Endodermal cell (in vitro differentiated cells): ENCODE data around the gene SF3B3. TPM values are rescaled to one million over a fixed set of nuclear protein-coding genes. Genes with fewer than 3 reads are reported as not detected.
"Not testable (repeated sequence)": the region's sequence is repeated elsewhere in the genome, so short reads cannot be mapped to it uniquely, and the experiment has no call there.

Experiments used
- DNase-seq: peaks from one replicate; pipeline ENCODE4 v3.0.0-alpha.2; 2017
- H3K27ac ChIP-seq: 2 replicates; pipeline ENCODE4 v1.5.1; 2013; ENCODE audit warnings: mild to moderate bottlenecking, low read depth, low read length, moderate library complexity
- H3K27me3 ChIP-seq: 2 replicates; pipeline ENCODE4 v1.6.1; 2013; ENCODE audit warnings: mild to moderate bottlenecking, low read length, moderate library complexity; ENCODE audit not compliant: insufficient read depth, control insufficient read depth, poor library complexity, severe bottlenecking
- H3K36me3 ChIP-seq: 2 replicates; pipeline ENCODE4 v1.7.0; 2013; ENCODE audit warnings: mild to moderate bottlenecking, low read length, moderate library complexity; ENCODE audit not compliant: control insufficient read depth, insufficient read depth
- H3K4me1 ChIP-seq: one replicate; pipeline ENCODE4 v1.7.0; 2013; ENCODE audit warnings: low read length; ENCODE audit not compliant: control insufficient read depth, insufficient read depth
- H3K4me3 ChIP-seq: 2 replicates; pipeline ENCODE4 v1.5.1; 2013; ENCODE audit warnings: mild to moderate bottlenecking, low read length, moderate library complexity
- H3K9ac ChIP-seq: 2 replicates; pipeline ENCODE4 v1.6.1; 2013; ENCODE audit warnings: mild to moderate bottlenecking, low read length, moderate library complexity; ENCODE audit not compliant: poor library complexity, severe bottlenecking; ENCODE audit errors: extremely low read depth
- H3K9me3 ChIP-seq: 2 replicates; pipeline ENCODE4 v1.6.1; 2013; ENCODE audit warnings: mild to moderate bottlenecking, low read length, moderate library complexity; ENCODE audit not compliant: control insufficient read depth
- H3K27ac Mint-ChIP-seq: 2 replicates; pipeline ENCODE4 v1.8.0; 2020; ENCODE audit warnings: mixed read lengths
- H3K27me3 Mint-ChIP-seq: 2 replicates; pipeline ENCODE4 v1.8.0; 2021; ENCODE audit warnings: mild to moderate bottlenecking, mixed read lengths; ENCODE audit not compliant: insufficient read depth
- H3K36me3 Mint-ChIP-seq: 2 replicates; pipeline ENCODE4 v1.8.0; 2020; ENCODE audit warnings: low read depth, mixed read lengths
- H3K4me1 Mint-ChIP-seq: 2 replicates; pipeline ENCODE4 v1.8.0; 2020; ENCODE audit warnings: mixed read lengths
- H3K4me3 Mint-ChIP-seq: 2 replicates; pipeline ENCODE4 v1.8.0; 2020; ENCODE audit warnings: mild to moderate bottlenecking, moderate library complexity, mixed read lengths
- H3K9me3 Mint-ChIP-seq: 2 replicates; pipeline ENCODE4 v1.8.0; 2020; ENCODE audit warnings: mild to moderate bottlenecking, mixed read lengths
- CTCF ChIP-seq: fragments of 200-600 bp; sonication (generic); conservative IDR thresholded peaks from 2 replicates; pipeline ENCODE4 v1.5.0; 2021; ENCODE audit warnings: antibody characterized with exemption, mild to moderate bottlenecking
- WGBS, 2 experiments: methylation state at CpG; one replicate each; pipeline versions ENCODE4 v1.1.5 to v1.1.7; 2013; ENCODE audit warnings: missing lambda C conversion rate in 2 of 2, mixed read lengths in 1 of 2; ENCODE audit not compliant: insufficient coverage in 1 of 2, insufficient read length in 1 of 2; 5-methylcytosine and 5-hydroxymethylcytosine counted together
- total RNA-seq, 2 donors: library from RNA; stranded (reverse); fragmentation: NEBNext Ultra II Directional in 1 of 2; extraction: Animal tissue kit (Norgen Biotek cat#: 25700) in 1 of 2; gene quantifications; 2 replicates in 1 of 2; 3 replicates in 1 of 2; pipeline ENCODE4 v1.2.1, GENCODE V29; 2021

The SF3B3 gene
- total RNA-seq, 2 donors from 2014 or later, result 479 to 484 TPM

DNA sequence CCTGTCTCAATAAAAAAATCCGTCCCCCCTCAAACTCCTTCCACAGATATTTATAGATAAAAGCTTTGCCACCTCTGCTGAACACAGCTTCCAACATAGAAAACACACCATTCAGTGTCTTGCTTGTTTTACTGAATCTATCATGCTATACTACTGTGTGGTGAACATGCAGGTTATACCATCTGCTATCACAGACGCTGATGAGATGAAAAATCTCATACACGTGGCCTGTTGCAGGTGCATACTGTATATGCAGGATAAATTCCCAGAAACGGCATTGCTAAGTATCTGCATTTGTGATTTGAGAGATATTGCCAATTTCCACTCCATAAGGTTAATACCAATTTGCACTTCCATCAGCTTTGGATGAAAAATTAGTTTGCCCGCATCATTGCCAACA is 92.3 kb downstream of the SF3B3 start:
- Mint-ChIP-seq H3K27me3 (no peaks in the 10 kb centered on the region), H3K4me1 (peaks cover 42% of the 10 kb centered on the region), H3K9me3 (no peaks in the 10 kb centered on the region), H3K36me3 (peaks cover 17% of the 10 kb centered on the region), H3K4me3 (no peak overlapping the region), H3K27ac (no peak overlapping the region)
- WGBS, 2 experiments, result 77 to 94% methylated on average over 4 to 5 of the region's 5 CpGs
- Histone ChIP-seq H3K27me3 (no peaks in the 10 kb centered on the region), H3K9ac (no peak overlapping the region), H3K36me3 (peaks cover 7% of the 10 kb centered on the region), H3K4me3 (peak overlapping the region; percentile 14), H3K9me3 (peaks cover 4% of the 10 kb centered on the region), H3K4me1 (peaks cover 4% of the 10 kb centered on the region), H3K27ac (no peak overlapping the region)
- no peak for DNase-seq
- TF ChIP-seq CTCF, result no peak

DNA sequence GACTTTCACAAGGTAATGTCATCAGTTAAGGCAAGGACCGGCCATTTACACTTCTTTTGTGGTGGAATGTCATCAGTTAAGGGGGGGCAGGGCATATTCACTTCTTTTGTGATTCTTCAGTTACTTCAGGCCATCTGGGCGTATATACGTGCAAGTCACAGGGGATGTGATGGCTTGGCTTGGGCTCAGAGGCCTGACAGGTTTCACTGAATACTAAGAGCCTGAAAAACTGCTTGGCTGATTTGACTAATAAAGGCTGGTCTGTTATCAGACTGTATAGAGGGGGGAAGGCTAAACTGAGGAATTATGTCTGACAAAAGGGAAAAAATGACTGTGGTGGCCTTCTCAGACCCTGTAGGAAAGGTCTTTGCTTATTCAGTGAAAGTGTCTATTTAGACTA is 98.2 kb downstream of the SF3B3 start:
- peaks cover 12% of the 10 kb centered on the region for H3K9me3 ChIP-seq
- Mint-ChIP-seq H3K4me1 (peaks cover 67% of the 10 kb centered on the region), H3K4me3 (peak overlapping the region; percentile 83), H3K27ac (peak overlapping the region; percentile 88), H3K9me3 (peaks cover 24% of the 10 kb centered on the region), H3K36me3 (peaks cover 17% of the 10 kb centered on the region)
- DNase-seq, result peak; percentile 48
- H3K4me1 ChIP-seq, H3K27me3 Mint-ChIP-seq, H3K36me3 ChIP-seq, H3K9ac ChIP-seq, H3K27ac ChIP-seq, H3K27me3 ChIP-seq: not testable (repeated sequence)
- peak overlapping the region; percentile 45 for H3K4me3 ChIP-seq
- 29% methylated on average over 2 of the region's 3 CpGs; no CpG with 5 or more reads in 1 of the 2 experiments for WGBS, 2 experiments

Other genes starting within 250 kb of the SF3B3 start
- gene AARS1, start 234.3 kb upstream of the SF3B3 start, total RNA-seq, result 100 to 1,000 TPM; 132 to 143 TPM
- 10 to 100 TPM; 39.2 to 43.5 TPM for gene DDX19B, start 224.6 kb upstream of the SF3B3 start, total RNA-seq
- 10 to 100 TPM; 45.7 to 46.1 TPM for gene DDX19A, start 176.9 kb upstream of the SF3B3 start, total RNA-seq
- 10 to 100 TPM; 56.4 to 57.8 TPM for gene ST3GAL2, start 84.7 kb upstream of the SF3B3 start, total RNA-seq
- 10 to 100 TPM; 18.7 to 19.5 TPM for gene FCSK, start 69.2 kb upstream of the SF3B3 start, total RNA-seq
- gene COG4, start 262 bp upstream of the SF3B3 start, total RNA-seq, result 10 to 100 TPM; 62.7 to 71.4 TPM
- gene IL34, start 122.7 kb downstream of the SF3B3 start, total RNA-seq, result 1 to 10 TPM; 3.0 to 5.6 TPM
- 10 to 100 TPM; 23.4 to 24.0 TPM for gene MTSS2, start 162.2 kb downstream of the SF3B3 start, total RNA-seq